ENCODE data around the gene KCTD16. TPM values are rescaled to one million over a fixed set of nuclear protein-coding genes. Genes with fewer than 3 reads are reported as not detected.

Gene KCTD16
- total RNA-seq, 2 donors from 2014 or later, result 0.29 to 0.44 TPM

GRCh38 chr5:144405991-144406390 lies 235.3 kb downstream of the KCTD16 start:
- no peaks in the 10 kb centered on the region for H3K36me3 ChIP-seq (ENCODE audit: control insufficient read depth, insufficient read depth, low read length)
- H3K4me1 ChIP-seq (ENCODE audit: control insufficient read depth, insufficient read depth, low read length), result peaks cover 9% of the 10 kb centered on the region
- Mint-ChIP-seq H3K9me3 (no peaks in the 10 kb centered on the region), H3K27ac (no peak overlapping the region), H3K27me3 (ENCODE audit: insufficient read depth) (peaks cover 1% of the 10 kb centered on the region), H3K4me3 (no peak overlapping the region), H3K4me1 (peaks cover 10% of the 10 kb centered on the region), H3K36me3 (ENCODE audit: low read depth) (no peaks in the 10 kb centered on the region)
- H3K27me3 ChIP-seq (ENCODE audit: control insufficient read depth, insufficient read depth, low read length, poor library complexity, severe bottlenecking), result no peaks in the 10 kb centered on the region
- no peak overlapping the region for H3K4me3 ChIP-seq (ENCODE audit: low read length)
- H3K9me3 ChIP-seq (ENCODE audit: control insufficient read depth, low read length), result no peaks in the 10 kb centered on the region
- no peak overlapping the region for H3K27ac ChIP-seq (ENCODE audit: low read depth, low read length)
- 85 to 94% methylated on average over 2 to 3 of the region's 3 CpGs for WGBS, 2 experiments (ENCODE audit: insufficient coverage in 1 of 2, insufficient read length in 1 of 2)
- H3K9ac ChIP-seq (ENCODE audit: extremely low read depth, low read length, poor library complexity, severe bottlenecking), result no peak overlapping the region
- TF ChIP-seq CTCF (conservative IDR thresholded peaks at IDR 0.05), result no peak
- no peak for DNase-seq

DNA sequence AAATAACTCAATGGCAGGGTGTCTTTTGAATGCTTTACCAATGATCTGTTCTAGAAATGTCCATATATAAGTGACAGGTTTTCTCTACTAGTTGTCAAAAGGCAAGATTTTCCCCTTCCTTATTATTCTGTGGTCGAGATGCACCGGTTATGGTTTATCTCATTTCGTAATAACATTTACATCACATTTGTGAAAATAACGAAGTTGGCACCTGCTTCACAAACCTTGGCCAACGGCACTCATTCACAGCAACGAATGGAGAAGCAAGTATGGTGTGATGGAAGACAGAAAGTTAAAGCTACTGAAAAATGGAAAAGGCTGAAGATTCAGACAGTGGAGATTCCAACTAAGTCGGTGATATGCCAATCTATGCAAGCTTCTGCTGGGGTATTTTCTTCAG lies 235.8 kb downstream of the KCTD16 start:
- no peak for TF ChIP-seq CTCF (conservative IDR thresholded peaks at IDR 0.05)

DNA sequence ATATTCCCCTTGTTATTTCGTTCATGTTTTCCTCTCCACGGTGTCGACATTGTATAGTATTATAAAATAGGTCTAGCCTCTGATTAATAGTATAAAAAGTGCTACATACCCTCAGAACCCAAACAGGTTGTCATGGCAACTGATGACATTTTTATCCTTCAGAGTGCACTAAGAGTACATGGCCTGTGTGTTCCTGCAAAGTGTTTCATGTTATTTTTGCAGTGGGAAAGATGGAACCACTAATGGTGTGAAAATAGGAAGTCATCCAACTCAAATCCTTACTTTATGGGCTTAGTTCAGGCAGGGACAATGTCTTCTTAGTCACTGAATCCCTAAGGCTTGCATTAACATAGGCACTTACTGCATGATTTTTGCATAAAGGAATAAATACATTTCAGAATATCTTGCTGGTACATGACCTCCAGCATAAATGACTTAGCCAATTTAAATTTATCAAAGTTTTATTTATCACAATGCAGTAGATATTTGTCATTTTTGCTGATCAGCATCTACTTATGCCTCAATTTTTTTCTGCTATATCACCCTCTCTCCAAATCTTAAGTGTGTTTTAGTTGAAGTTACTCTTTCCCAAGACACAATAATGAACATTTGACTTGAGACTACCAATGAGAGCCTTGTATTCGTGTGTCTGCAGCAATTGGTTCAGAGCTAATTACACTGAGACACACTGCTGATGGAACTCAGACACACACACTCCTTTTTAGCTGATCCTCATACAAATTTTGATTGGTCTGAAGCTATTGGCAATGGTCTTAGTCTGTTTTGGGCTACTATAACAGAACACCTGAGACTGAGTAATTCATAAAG lies 243.7 kb downstream of the KCTD16 start:
- no peak overlapping the region for H3K4me3 ChIP-seq (ENCODE audit: low read length)
- H3K4me1 ChIP-seq (ENCODE audit: control insufficient read depth, insufficient read depth, low read length), result no peaks in the 10 kb centered on the region
- no peak overlapping the region for H3K27ac ChIP-seq (ENCODE audit: low read depth, low read length)
- Mint-ChIP-seq H3K36me3 (ENCODE audit: low read depth) (no peaks in the 10 kb centered on the region), H3K4me1 (peaks cover 4% of the 10 kb centered on the region), H3K4me3 (no peak overlapping the region), H3K27me3 (ENCODE audit: insufficient read depth) (no peaks in the 10 kb centered on the region), H3K9me3 (peaks cover 5% of the 10 kb centered on the region), H3K27ac (no peak overlapping the region)
- H3K36me3 ChIP-seq (ENCODE audit: control insufficient read depth, insufficient read depth, low read length), result no peaks in the 10 kb centered on the region
- no peaks in the 10 kb centered on the region for H3K9me3 ChIP-seq (ENCODE audit: control insufficient read depth, low read length)
- WGBS, 2 experiments (ENCODE audit: insufficient coverage in 1 of 2, insufficient read length in 1 of 2), result 90 to 94% methylated on average over 2 to 4 of the region's 4 CpGs
- H3K9ac ChIP-seq (ENCODE audit: extremely low read depth, low read length, poor library complexity, severe bottlenecking), result no peak overlapping the region
- no peaks in the 10 kb centered on the region for H3K27me3 ChIP-seq (ENCODE audit: control insufficient read depth, insufficient read depth, low read length, poor library complexity, severe bottlenecking)
- no peak for DNase-seq
- no peak for TF ChIP-seq CTCF (conservative IDR thresholded peaks at IDR 0.05)

More for the DNA sequence above, 235.8 kb downstream of the KCTD16 start:
- H3K27me3 ChIP-seq (ENCODE audit: control insufficient read depth, insufficient read depth, low read length, poor library complexity, severe bottlenecking), result no peaks in the 10 kb centered on the region
- Mint-ChIP-seq H3K36me3 (ENCODE audit: low read depth) (no peaks in the 10 kb centered on the region), H3K9me3 (no peaks in the 10 kb centered on the region), H3K4me3 (no peak overlapping the region), H3K27me3 (ENCODE audit: insufficient read depth) (peaks cover 1% of the 10 kb centered on the region), H3K4me1 (peaks cover 10% of the 10 kb centered on the region), H3K27ac (no peak overlapping the region)
- peaks cover 9% of the 10 kb centered on the region for H3K4me1 ChIP-seq (ENCODE audit: control insufficient read depth, insufficient read depth, low read length)
- no peak overlapping the region for H3K4me3 ChIP-seq (ENCODE audit: low read length)
- DNase-seq, result no peak
- no peaks in the 10 kb centered on the region for H3K9me3 ChIP-seq (ENCODE audit: control insufficient read depth, low read length)
- no peak overlapping the region for H3K27ac ChIP-seq (ENCODE audit: low read depth, low read length)
- H3K9ac ChIP-seq (ENCODE audit: extremely low read depth, low read length, poor library complexity, severe bottlenecking), result no peak overlapping the region
- whole genome bisulfite sequencing, 2 experiments (ENCODE audit: insufficient coverage in 1 of 2, insufficient read length in 1 of 2), result 94 to 100% methylated on average over 3 to 7 of the region's 7 CpGs
- no peaks in the 10 kb centered on the region for H3K36me3 ChIP-seq (ENCODE audit: control insufficient read depth, insufficient read depth, low read length)

All from endodermal cell (in vitro differentiated cells).